ENCODE measurements around the gene SOX5.

SOX5 gene

DNA sequence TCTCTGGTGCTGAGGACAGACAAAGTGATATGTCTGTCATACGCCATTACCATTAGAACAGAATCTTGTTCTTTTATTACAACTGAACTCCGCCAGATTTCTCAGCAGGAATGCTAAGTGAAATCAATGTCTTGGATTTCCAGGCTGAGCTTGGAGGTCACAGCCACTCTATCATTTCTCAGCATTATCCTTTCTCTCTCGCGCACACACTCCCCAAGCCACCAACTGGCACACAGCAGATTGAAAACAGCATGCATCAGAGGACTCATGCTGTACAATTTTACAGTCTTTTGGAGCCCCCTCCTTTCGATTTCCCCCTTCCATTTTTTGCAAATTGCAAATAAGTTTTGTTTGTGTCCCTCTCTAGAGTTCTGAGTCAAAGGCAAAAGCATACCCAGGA is 348.6 kb downstream of the SOX5 start:
- no peak for DNase-seq (ENCODE audit: low spot score)

DNA sequence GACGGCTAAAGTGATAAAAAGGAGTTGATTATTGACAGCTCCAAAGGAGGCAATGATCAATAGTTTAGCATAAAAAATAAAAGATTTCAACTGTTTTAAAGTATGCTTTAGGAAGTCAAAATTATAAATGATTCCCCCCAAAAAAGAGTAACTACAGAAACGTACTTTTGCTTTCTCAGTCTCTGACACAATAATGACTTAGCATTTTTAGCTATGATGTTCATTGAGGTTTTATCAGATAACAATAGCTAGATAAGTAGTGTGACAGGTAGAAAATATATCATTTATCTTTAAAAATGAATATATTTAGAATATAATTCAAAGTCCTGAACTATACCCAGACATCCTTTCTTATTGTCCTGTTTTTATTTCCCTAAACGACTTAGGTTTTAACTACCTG is 352.9 kb downstream of the SOX5 start:
- DNase-seq (ENCODE audit: low spot score): no peak

DNA sequence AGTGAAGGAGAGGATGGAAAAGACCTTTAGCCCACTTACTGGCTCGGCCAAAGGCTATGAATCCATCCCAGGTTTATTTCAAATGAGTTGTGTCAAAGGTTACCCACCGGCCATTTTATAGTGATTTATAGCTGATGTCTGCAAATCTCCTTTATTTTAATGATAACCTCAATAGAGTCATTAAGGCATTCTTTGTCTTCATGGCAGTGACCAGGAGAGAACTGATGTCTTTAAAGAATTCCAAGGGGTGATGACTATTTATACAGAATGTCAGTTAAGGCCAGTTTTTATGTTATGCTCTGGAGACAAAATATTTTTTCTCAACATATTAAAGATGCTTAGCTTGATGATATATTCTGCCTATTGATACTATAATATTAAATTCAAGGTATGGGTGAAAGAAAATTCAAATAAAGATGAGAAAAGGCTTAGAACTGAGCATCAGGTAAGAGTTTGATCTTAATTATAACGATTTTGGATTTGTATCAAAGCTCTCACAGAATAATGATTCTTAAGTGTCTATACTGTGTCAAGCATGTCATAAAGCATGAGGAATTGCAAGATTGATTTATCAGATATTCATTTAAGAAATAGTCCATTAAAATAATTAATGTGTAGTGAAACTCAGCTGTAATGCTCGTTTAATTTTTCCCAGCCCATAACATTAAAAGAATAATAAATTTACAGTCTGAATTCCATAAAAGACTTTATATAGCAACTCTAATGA is 361.5 kb downstream of the SOX5 start:
- no peak for DNase-seq (ENCODE audit: low spot score)

DNA sequence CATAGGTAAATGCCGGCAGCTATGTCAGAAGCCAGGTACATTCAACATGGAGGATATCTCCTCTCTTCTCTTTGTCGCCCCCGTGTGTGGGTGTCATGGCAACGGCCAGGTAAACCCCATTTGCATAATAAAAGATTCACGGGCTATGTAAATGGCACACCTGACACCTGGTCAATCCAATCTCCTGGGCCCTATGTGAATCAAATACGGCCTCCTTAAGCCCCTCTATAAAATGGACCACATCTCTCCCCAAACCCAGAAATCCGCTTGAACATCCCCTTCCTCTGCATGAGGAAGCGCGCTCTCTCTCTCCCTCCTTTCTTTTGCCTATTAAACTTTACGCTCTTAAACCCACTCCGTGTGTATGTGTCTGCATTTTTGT is 363.7 kb downstream of the SOX5 start:
- DNase-seq (ENCODE audit: low spot score): no peak

DNA sequence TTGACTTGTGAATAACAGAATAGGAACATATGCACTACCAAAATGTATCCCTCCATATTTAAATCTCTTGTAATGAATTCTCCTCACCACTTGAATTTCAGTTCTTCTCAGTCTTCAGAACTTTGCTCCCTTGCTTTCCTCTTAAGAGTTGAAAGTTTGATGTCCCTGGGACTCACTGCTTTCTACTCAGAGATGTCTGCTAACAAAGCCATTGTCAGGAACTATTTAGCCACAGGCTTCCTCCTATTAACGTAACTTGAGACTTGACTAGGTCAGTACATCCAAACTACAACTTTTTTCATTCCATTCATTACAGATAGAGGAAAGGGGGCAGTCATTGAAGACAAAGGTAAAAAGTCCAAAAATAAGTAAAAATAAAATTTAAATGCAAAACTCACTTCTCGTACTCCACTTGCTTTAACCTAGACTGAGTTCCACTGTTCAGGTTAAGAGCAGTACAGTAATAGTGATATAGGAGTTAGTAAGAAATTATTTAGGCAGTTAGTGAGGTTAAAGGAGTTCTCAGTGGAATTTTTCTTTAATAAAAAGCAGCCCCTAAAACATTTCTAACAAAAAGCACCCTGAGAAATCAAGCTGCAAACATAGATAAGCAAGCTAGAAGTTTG is 364.2 kb downstream of the SOX5 start:
- DNase-seq (ENCODE audit: low spot score): no peak

DNA sequence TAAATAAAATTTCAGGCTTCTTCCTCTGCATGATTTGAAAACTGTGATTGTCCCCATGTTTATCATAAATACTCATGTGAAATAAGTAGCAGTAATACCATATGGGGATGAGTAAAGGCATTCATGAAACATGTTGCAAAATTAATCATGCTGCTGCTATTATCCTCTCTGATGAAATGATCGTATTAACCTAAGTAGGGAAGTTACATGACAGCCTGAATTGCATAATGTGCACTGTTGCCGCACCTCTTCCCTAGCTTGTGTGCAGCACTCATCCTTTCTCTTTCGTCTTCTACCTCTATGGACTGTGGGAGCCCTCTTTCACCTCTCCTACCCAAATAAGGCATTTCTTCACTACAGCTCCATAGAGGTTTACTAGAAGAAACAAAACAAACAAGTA is 367.6 kb downstream of the SOX5 start:
- no peak for DNase-seq (ENCODE audit: low spot score)

DNA sequence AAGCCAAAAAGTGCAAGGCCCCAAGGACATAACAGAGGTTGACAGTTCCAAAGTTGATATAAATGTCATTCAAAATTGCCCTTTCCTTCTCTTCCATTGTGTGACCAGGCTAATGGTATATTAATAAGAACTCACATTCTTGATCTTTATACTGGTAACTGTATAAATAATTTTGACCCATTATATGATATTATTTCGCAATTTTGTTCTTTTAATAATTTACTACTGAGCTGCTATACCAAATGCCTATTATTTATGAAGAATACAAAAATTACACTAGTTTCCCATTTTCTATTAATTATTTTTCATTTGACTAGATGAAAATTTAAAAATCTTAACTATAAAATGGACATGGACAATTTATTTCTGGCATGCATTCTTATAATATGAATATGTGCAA is 370.2 kb downstream of the SOX5 start:
- DNase-seq (ENCODE audit: low spot score): no peak

DNA sequence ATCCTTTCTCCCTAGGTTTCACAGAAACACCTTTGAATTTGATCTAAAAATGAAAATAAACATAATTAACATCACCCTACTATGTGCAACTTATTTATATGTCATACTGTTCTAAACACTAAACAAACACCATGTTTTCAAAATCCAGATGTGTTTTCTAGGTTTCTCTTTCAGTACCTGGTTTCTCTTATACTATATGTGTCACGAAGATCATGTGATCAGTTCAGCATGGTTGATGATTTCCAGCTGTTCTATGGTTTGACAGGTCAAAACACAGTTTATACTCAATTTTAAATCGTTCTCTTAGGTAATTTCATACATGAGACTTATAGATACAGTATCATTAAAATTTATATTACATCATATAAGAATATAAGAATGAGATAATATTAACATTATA is 373.1 kb downstream of the SOX5 start:
- no peak for DNase-seq (ENCODE audit: low spot score)

DNA sequence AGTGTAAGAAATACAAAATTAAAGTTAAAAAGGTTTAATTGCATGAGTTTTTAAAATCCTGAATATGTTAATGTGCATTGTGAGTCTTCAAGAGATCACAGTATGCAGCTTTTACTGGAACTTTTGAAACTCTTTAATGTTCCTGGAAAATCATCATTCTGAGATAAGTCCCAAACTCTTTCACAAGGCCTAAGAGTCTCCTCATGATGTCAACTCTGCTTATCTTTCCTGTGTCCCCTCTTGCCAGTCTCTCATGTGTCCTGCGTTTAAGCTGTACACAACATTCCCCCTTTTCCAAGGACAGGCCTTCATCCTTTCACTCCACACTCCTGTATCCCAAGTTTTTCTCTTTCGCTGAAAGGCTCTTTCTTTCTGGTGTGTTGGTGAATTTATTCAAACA is 380.1 kb downstream of the SOX5 start:
- no peak for DNase-seq (ENCODE audit: low spot score)

DNA sequence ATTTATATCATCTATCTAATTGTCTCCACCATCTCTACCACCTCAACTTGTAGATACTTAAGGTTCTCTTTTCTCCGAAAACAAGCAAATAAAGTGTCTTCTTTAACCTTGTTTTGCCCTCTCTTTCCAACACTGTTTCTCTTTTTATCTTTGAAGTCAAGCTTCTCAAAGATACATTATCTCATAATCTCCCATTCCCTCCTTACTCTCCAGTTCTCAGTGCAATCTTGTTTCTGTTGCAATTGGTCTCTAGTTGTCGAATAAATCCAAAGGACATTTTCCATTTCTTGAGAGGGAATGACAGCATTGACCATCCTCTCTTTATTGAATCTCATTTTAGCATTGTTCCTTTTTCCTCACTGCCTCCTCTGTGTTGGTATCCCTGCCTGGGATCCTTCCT is 383.3 kb downstream of the SOX5 start:
- no peak for DNase-seq (ENCODE audit: low spot score)

DNA sequence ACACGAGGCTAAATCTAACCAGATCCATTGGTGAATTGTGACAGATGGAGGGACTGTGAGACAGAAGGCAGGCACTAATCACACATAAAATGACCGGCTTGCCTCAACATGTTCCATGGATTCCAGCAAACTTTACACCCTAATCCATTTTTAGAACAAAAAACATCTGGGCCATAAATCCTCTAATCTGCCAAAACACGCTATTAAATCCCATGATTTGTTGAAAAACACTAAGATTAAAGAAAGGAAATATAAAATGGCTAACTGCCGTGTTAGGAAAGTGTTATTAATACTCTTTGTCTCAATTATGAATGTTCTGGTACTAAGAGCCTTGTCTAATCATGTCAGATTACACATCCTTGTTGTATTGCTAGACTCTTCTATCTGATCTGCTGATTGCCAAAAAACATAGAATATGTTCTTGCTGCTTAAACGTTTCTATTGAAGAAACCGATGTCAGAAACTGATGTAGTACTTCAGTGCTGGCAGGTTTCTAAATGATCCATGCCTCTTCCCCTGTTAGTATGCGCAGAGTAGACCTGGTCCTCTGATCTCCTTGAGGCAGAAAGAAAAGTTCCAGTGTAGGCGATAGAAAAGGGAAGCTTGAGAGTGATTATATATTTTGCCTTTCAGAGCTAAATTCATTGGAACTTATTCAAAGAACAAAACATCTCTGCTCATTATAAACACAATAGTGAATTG is 384.9 kb downstream of the SOX5 start:
- no peak for DNase-seq (ENCODE audit: low spot score)

DNA sequence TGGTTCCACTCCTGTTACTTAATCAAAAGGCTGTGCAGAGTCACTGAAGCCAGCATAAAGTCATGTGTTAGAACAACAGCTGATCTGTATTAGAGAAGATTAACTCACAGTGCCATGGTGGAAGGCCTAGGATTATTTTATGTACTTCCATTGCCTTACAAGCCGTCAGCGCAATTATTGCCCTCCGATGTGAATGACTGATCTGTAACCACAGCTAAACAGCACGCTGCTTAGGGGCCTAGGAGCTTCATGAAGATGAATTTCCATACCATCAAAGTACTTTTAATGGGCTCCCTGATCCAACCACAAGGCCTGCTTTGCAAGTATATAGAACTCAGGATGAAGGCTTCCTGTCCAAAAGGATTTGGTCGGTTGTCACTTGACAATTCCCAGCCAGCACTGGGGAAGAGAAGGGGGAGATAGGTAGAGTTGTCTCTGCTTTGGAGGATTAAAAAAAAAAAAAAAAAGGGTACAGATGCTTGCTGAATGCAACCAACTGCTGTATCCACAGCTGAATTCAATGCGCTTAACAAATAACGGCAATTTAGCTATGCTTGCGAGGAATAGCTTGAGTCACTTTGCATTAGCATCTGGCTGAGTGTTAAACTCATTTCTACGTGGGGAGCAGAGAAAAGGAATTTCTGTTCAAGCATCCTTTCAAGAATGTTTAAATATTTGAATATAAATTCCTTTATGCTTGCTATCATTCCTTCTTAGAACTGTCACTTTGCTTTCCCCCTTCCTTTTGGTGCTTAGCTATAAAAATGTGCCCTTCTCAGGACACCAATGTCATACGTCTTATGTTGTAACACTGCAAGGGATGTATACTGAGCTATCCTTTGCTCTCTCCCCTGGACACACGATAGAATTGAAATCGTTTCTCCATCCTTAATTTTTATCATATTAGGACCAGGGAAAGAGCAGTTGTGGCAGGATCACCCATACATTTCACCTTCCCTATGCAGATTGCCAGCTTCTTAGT is 387.8 kb downstream of the SOX5 start:
- DNase-seq (ENCODE audit: low spot score): no peak

DNA sequence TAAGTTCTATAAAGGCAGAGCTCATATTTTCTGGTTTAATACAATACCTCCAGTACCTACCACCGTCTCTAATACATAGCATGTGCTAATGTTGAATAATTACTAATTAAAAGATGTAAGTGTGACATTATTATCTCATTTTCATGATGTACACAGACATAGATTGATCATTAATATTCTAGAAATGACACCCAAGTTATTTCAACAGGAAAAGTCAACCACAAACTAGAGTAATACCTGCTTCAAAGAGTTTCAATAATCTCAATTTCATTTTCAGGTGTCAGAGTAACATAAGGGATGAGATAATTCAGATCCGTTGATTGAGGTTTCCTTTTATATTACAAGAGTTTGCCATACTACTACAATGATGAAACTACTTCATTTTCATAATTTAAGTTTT is 388.9 kb downstream of the SOX5 start:
- DNase-seq (ENCODE audit: low spot score): no peak

DNA sequence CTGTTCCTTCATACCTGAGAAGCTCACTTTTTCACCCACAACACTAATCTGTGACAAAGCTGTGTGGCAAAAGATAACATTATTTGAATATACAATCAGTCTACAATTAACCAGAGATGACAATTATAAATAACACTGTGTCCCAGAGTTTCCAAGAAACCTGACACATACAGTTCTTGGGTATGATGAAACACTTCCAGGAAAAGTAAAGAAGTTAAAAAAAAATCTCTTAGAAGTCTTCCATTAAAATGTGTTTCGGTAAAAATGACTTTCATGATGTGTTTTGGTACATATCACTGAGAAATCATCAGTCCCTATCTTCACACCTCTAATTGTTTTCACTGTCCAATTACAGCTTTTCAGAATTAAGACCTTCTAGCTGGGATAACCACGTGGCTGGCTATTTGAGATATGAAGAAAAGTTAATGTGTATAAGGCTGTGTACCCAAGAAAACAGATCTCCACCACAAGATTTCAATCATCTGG is 390.2 kb downstream of the SOX5 start:
- no peak for DNase-seq (ENCODE audit: low spot score)

DNA sequence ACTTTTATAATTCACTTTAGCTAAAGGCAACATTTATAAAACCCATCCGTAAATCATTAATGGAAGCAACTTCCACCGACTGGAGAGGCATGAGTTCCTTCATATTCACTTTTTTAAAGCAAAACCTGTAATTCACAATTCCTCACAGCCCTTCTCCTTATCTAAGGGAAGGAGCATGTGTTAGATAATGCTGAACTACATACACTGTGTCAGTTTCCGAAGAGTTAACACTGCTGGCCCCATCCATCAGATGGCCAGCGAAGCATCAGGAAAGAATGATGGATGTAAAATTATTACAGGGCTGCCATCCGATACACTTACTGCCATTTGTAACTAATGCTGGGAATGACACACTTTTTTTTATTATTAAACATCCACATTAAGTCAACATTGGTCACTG is 392.8 kb downstream of the SOX5 start:
- DNase-seq (ENCODE audit: low spot score): no peak

DNA sequence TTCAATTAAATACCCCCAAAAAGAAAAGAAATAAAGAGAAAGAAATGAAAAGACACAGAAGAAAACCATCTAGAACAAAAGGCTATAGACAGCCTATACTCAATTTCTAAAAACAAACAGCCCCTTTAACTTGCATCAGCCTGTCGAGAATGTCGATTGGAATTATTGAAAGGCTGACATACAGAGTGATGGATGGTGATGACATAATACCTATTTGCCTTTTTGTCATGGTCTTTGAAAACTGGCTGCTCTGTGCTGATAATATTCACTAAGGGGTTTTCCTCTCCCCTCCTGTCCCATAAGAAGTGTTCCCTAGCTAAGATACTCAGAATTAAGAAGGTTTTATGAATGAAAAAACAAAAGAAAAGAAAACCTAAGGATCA is 393.7 kb downstream of the SOX5 start:
- DNase-seq (ENCODE audit: low spot score): no peak

DNA sequence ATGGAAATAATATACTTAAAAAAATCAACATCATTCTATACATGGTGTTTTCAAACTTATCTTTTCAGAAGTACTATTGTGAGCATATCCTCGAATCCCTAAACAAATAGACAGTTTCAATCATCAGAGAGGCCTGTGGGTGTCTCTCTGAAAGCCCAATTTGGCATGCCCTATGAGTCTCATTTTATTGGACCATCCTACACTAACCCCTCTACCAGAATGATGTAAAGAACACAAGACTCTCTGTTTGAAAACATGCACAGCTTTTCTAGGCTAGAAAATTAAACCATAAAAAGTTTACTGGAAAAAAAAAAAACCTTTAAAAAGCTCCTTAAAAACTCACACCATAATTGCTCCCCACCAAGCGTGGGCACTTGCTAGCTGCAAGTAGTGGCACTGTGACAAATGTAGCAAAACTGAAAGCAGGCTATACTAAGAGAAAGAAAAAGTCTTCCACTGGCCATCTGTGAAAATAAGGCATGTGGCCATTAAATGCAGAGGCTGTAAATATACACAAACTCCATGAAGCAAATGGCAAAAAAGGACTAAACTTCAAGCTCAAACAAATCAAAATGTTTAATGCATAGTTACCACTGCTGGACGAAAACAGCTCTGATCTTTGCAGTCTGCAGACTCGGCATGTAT is 394.2 kb downstream of the SOX5 start:
- no peak for DNase-seq (ENCODE audit: low spot score)

DNA sequence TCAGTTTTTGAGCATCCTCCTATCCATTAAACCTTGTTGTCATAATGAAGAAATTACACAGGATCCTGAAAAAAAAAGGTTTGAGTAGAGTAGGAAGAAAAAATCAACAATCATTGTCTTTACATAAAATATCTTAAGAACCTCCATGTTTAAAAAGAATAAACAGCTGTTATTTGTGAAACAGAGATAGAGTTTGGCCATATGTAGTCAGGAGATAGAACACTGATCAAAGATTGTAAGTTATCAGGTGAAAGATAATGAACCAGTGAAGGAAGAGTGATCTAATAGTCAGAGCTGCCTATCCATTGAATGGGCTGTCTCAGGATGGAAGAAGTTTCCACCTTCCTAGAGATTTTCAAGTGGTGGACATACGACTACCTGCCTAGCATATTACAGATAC is 397.1 kb downstream of the SOX5 start:
- no peak for DNase-seq (ENCODE audit: low spot score)

DNA sequence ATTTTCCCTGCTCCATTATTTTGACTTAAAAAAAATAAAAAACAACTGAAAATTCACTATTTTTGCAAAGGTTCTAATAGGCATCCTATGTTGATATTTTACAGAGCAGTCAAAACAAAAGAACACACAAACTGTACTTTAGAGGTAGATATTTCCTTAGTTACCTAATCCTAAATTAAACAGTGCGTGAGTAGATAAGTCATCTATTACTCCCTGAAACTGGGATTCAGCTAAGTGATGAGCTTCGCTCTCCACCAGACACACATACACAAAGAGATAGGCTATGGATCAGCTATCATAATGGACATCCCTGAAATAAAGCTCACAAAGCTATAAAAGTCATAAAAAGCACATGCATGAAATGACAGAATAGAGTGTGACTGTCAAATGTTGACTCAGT is 398.7 kb downstream of the SOX5 start:
- DNase-seq (ENCODE audit: low spot score): no peak

DNA sequence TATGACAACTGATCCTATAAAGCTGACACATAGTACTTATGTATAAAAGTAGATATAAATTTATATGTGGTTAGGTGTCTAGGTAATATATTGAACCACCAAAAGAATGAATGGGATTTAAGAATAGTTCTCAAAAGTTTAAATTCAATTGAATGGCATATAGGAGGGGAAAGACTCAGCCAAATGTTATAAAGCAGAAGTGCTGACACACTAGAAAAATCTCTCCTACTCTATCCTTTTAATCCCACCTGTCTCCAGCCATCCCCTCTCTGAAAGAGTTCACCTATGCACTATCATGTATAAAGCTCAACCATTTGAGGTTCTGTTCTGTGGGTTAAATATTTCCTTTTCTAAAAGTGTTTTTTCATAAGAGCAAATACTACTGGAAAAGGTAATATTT is 400.7 kb downstream of the SOX5 start:
- DNase-seq (ENCODE audit: low spot score): no peak

DNA sequence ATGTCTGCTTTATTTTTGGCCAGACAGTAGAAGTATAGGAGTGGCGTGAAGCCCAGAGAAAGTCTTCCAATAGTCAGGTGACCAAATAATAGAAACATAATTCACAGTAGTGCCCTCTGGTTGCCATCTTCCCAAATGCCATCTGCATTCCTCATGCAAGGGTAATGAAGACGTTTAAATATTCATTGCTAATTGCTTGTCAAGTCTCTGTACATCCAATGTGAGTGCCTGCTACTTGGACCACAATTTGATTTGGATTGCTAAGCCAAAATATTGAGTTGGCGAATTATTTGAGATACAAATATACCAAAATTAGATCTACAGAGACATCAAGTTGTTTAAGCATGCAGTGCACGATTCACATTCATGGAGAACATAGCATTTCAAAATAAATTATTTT is 402.7 kb downstream of the SOX5 start:
- no peak for DNase-seq (ENCODE audit: low spot score)

DNA sequence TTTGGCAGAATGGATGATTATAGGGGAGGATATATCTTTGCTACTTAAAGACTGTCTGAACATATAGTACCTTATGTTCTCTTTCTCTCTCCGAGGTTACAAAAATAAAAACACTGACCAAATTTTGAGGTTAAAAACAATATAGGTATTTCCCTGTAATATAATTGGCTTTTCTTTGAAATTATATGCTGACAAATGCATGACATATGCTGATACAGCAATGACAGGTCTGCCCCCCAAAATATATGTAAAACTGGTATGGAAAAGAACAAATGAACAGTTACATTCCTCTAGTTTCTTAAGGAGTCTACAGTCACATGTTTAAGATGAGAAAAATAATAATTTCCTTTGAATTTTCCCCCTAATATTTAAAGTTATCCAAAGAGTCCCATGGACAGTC is 405.7 kb downstream of the SOX5 start:
- DNase-seq (ENCODE audit: low spot score): no peak

Data from left forelimb (tissue), 1 donor.